Fibroblast of peridontal ligament (primary cell): ENCODE measurements around the gene OLA1.

ENCODE experiments used
- DNase-seq: peaks from one replicate; pipeline ENCODE4 v3.0.0-alpha.2; 2010; ENCODE audit errors: extremely low read depth

Gene OLA1

GRCh38 chr2:174035981-174036742 lies 212.2 kb downstream of the OLA1 start:
- peak; percentile 82 for DNase-seq

DNA sequence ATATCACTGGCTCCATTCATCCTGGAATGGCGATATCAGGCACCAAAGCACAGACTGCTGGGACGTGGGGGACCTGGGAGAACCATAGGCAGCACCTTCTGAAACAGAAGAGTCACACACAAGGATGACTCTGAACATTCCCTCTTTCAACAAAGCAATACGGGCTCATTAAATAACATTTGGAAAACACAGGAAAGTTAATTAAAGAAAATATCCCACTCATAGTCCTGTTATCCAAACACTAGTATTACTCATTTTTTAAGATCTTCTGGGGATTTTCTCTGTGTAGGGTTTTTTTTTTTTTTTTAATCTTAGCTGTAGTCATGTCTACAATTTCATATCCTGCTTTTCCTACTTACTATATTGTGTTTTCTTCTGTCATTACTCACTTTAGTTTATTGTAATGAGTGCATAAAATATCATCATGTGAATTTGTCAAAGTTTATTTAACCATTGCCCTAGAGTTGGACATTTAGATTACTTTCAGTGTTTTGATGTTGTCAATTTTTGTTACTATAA lies 213.2 kb downstream of the OLA1 start:
- DNase-seq, result peak; percentile 35

GRCh38 chr2:174033163-174033550 lies 215.2 kb downstream of the OLA1 start:
- no peak for DNase-seq

DNA sequence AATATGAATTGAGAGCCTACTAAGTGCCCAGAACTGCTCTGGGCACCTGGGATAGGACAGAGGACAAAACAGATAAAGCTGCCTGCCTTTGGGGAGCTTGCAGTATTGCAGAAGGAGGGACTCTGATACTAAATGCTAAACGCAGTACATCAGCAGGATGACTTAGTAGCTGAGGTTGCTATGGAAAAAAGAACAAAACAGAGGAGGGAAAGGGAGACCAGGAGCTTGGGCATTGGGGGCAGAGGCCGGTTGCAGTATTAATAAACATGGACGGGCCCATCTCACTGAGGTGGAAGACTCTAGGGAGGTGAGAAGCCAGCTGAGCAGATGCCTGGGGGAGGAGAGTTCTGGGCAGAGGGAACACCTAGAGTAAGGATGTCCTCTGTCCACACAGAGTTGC lies 217.1 kb downstream of the OLA1 start:
- no peak for DNase-seq

DNA sequence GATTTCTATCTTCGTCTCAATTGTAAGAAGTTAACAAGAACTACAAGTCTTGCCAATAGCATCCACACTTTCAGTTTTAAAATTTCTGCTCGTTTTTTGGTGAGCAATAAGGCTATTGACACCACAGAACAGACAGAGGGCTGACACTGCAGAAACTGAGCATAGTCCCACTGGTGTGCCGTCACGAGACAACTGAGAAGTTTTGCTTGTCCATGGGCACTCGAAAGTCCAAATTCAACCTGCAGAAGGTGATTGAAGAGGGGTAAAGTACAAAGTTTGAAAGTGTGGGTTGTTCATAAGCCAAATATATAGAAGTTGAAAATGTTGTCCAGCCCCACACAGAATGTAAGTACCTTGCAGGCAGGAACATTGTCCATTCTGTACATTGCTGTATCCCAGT lies 219.4 kb downstream of the OLA1 start:
- DNase-seq, result no peak

- DNase-seq, result no peak
Measured at GRCh38 chr2:174027956-174028355, 220.4 kb downstream of the OLA1 start.

DNA sequence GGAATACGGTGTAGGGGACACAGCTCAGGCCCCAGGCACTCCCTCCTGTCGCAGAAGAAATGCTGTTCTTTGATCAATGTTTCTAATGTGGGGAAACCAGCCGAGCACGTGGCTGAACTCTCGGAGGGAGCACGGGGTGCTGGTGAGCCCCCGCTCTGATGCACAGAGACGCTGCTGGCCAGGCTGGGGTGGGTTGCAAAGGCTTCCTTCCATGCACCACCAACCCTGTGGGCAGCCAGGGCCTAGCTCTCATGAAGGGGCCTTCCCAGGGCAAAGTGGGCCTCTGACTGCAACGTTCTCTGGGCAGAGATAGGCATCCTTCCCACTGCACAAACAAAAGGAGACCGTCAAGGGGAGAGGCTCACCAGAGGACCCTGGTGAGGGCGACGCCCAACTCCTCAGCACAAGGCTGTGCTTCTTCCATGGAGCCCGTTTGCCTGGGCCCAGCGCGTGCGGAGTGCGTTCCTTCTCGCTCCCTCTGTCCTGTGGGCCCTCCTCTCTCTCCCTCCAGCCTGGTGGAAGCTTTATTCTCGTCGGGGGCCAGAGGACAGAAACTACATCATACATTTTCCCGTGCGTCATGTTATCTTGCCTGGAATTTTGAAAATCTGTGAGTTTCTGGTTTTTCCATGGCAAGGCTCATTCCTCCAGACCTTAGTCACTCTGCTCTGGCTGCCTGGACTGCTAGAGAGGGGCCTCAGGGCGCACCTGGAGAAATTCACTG lies 222.0 kb downstream of the OLA1 start:
- peak; percentile 32 for DNase-seq

- peak; percentile 98 for DNase-seq
Measured at GRCh38 chr2:174025271-174026121, 222.8 kb downstream of the OLA1 start.

GRCh38 chr2:174024524-174025270 lies 223.6 kb downstream of the OLA1 start:
- peak; percentile 92 for DNase-seq

DNA sequence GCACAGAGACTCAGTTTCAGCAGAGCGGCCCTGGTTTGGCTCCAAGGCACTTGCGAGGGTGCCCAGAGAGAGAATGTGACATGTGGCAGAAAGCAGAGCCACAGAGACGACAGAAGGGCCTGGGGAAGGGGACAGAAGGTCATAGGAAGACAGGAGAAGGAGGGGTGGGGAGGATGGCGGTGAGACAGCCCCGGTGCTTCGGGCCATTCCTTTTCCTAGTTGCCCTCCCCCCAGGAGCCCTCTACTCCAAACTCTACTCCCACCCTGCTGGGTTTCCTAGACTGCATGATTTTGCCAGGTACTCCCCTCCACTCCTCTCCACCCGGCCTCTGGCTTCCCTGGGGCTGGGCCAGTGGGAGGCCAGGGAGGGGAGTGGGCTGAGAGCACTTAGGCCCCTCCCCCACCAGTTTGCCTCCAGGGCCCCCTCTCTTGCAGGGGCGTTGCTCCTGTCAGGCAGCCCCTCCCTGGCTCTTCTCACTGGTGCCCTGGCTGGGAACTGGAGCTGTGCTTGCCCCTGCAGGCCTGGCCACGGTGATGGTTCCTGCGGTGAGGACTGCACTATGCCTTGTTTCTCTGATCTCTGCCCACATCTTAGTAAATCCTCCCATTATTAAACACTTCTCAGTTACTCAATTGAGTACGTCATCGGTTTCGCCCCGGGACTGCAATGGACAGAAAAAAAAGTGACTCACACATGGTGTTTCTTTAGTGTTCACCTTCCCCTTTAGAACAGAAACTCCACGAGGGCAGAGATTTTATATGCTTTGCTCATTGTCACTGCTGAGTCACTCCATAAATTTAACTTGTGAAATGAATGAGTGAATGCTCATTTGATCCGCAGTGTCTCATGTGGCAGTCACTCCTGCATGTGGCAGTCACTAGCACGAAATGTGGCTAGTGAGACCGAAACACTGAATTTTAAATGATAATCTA lies 224.5 kb downstream of the OLA1 start:
- peak; percentile 94 for DNase-seq
